ENCODE measurements around the gene PIN1.

PIN1 gene

DNA sequence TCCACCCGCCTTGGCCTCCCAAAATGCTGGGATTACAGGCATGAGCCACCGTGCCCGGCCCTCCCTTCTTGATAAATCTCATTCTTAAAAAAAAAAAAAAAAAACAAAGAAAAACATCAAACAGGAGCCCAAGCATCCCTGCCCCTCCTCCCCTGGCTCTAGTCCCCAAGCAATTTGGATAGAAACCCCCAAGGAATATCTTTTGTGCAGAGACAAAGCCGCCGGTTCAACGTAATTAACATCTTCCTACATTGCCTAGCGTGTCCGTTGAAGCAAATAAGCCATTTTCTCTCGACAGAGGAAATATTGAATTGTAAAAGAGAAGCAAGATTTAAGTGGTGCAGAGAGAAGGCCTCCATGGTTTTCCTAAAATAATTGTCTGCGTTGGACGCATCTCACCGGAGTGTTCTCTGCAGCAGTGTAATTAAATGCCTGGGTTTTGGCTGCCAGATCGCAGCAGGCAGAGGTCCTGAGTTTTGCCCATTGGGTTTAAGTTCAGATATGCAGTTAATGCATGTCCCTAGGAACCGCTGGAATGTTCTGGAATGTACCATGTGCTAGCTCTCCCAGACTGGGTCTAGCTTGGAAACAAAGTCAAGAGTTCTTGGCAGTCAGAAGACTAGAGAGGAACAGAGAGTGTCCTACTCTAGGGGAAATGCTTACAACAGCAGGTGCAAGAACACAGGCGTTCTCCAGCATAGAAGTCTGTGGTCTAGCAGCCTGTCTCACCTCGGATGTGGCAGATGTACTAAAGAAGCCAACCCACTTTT, 30.8 kb downstream of the PIN1 start:
- TF ChIP-seq, protein P1, sequence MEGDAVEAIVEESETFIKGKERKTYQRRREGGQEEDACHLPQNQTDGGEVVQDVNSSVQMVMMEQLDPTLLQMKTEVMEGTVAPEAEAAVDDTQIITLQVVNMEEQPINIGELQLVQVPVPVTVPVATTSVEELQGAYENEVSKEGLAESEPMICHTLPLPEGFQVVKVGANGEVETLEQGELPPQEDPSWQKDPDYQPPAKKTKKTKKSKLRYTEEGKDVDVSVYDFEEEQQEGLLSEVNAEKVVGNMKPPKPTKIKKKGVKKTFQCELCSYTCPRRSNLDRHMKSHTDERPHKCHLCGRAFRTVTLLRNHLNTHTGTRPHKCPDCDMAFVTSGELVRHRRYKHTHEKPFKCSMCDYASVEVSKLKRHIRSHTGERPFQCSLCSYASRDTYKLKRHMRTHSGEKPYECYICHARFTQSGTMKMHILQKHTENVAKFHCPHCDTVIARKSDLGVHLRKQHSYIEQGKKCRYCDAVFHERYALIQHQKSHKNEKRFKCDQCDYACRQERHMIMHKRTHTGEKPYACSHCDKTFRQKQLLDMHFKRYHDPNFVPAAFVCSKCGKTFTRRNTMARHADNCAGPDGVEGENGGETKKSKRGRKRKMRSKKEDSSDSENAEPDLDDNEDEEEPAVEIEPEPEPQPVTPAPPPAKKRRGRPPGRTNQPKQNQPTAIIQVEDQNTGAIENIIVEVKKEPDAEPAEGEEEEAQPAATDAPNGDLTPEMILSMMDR (IDR thresholded peaks at IDR 0.05; ENCODE audit: low read length, missing control alignments), result no peak
- DNase-seq (ENCODE audit: low read depth), result no peak
- no peak overlapping the region for H3K4me3 ChIP-seq (replicated peaks; ENCODE audit: low read depth, low read length)

DNA sequence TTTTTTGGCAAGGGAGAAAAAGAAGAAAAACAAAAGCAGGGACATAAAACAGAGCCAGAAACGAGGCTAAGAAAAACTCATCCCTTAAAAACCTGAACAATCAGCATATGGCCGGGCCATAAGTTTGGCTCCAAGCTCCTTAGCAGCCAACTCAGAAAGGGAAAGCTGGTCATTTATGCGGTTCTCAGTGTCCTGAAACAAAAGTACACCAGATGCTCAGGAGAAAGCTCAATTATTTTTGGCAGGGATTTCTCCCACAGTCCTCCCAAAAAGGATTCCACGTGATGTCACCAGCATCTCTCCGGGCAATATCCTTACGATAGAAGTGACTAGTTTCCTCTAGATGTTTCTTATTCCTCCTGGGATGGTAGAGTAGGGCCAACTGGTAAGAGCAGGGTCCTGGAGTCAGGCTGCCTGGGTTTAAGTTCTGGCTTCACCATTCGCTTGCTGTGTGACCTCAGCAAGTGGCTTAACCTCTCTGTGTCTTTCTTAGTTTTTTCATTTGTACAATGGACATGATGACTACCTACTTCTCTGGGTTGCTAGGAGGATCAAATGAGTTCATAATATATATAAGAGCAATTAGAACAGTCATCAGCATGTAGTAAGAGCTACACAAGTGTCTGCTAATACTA, 34.0 kb downstream of the PIN1 start:
- TF ChIP-seq, protein P1 (IDR thresholded peaks at IDR 0.05; ENCODE audit: low read length, missing control alignments), result no peak
- H3K4me3 ChIP-seq (replicated peaks; ENCODE audit: low read depth, low read length), result no peak overlapping the region
- no peak for DNase-seq (ENCODE audit: low read depth)

DNA sequence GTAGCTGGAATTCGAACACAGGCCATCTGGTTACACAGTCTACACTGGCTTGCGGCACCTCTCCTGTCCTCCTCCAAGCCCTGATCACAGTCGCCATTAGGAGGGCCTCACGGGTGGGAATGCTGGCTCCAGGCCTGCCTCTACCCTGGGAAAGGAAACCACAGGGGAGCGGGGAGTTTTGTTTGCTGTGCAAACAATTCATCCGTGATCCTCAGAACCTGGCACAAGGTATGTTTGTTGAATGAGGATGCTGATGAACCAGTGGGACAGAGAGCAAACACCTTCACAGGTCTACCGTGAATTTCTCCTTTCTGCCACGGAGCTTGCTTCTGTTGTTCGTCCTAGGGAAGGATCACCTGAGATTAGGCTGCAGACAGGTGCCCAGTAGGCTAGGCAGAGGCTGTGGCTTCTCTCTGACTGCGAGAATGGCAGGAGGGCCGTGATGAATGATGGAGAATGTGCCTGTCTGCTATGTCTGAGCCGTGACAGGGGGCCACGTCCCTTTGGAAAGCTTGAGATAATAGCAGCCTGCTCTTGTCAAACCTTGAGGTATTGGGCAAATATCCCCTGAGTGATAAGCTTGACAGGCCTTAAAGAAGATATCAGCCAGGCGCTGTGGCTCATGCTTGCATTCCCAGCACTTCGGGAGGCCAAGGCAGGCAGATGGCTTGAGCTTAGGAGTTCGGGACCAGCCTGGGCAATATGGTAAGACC, 36.7 kb downstream of the PIN1 start:
- H3K4me3 ChIP-seq (replicated peaks; ENCODE audit: low read depth, low read length), result no peak overlapping the region
- no peak for DNase-seq (ENCODE audit: low read depth)

GRCh38 chr19:9872618-9873242, 37.6 kb downstream of the PIN1 start:
- TF ChIP-seq, protein P1 (IDR thresholded peaks at IDR 0.05; ENCODE audit: low read length, missing control alignments), result no peak
- H3K4me3 ChIP-seq (replicated peaks; ENCODE audit: low read depth, low read length), result no peak overlapping the region
- DNase-seq (ENCODE audit: low read depth), result no peak

More for the DNA sequence above, 36.7 kb downstream of the PIN1 start:
- TF ChIP-seq, protein P1 (IDR thresholded peaks at IDR 0.05; ENCODE audit: low read length, missing control alignments), result no peak

GRCh38 chr19:9875031-9875627, 40.0 kb downstream of the PIN1 start:
- TF ChIP-seq, protein P1 (IDR thresholded peaks at IDR 0.05; ENCODE audit: low read length, missing control alignments), result no peak
- DNase-seq (ENCODE audit: low read depth), result no peak
- H3K4me3 ChIP-seq (replicated peaks; ENCODE audit: low read depth, low read length), result no peak overlapping the region

GRCh38 chr19:9875796-9876195, 40.7 kb downstream of the PIN1 start:
- no peak for DNase-seq (ENCODE audit: low read depth)
- H3K4me3 ChIP-seq (replicated peaks; ENCODE audit: low read depth, low read length), result no peak overlapping the region
- TF ChIP-seq, protein P1 (IDR thresholded peaks at IDR 0.05; ENCODE audit: low read length, missing control alignments), result no peak

Data from fibroblast of pulmonary artery (primary cell).